A549 (cell line): ENCODE data around the gene NAPSA. TPM values are rescaled to one million over a fixed set of nuclear protein-coding genes. Genes with fewer than 3 reads are reported as not detected.
"Not testable (repeated sequence)": the region's sequence is repeated elsewhere in the genome, so short reads cannot be mapped to it uniquely, and the experiment has no call there.

Experiments
- ATAC-seq, 2 experiments: fragments of 200-7000 bp in 1 of 2; fragments of >200 bp in 1 of 2; cut with Nextera tagmentation in 1 of 2; cut with Tn5 transposase in 1 of 2; 3 replicates each; pipeline versions ENCODE4 v1.8.0 to v1.9.1; 2018 to 2020; ENCODE audit warnings: mild to moderate bottlenecking in 1 of 2, moderate library complexity in 1 of 2
- CTCF ChIA-PET: fragments of 300-600 bp; sonication (Branson Sonifier 250); formaldehyde crosslinking; extraction: SDS; loops from one replicate; lab custom pipeline; 2021; ENCODE audit warnings: antibody characterized with exemption, inconsistent platforms; lab: Yijun Ruan, JAX
- POLR2A ChIA-PET: fragments of 350-600 bp; formaldehyde crosslinking; extraction: SDS; loops from one replicate; lab custom pipeline; 2021; ENCODE audit warnings: antibody characterized with exemption, inconsistent platforms; lab: Yijun Ruan, JAX
- DNase-seq, 2 experiments: peaks; one replicate each; pipeline versions ENCODE4 v3.0.0 to v3.0.0-alpha.2; 2011 to 2016; ENCODE audit warnings: low read depth in 1 of 2, low spot score in 1 of 2
- FAIRE-seq: peaks from 2 replicates; lab custom pipeline; 2011; peaks lifted over from hg19 to GRCh38; lab: Jason Lieb, UNC
- H3K27ac ChIP-seq, 2 experiments: fragments of >200 bp; sonication (Bioruptor Twin); formaldehyde crosslinking; 3 replicates each; pipeline ENCODE4 v1.5.1; 2016 to 2017
- H3K4me1 ChIP-seq: fragments of >200 bp; sonication (Bioruptor Twin); formaldehyde crosslinking; 3 replicates; pipeline ENCODE4 v1.6.1; 2016
- H3K4me2 ChIP-seq: fragments of >200 bp; sonication (Bioruptor Twin); formaldehyde crosslinking; 3 replicates; pipeline ENCODE4 v1.6.1; 2016
- H3K4me3 ChIP-seq: fragments of >200 bp; sonication (Bioruptor Twin); formaldehyde crosslinking; 3 replicates; pipeline ENCODE4 v1.5.1; 2016
- H3K9me3 ChIP-seq: fragments of >200 bp; sonication (Bioruptor Twin); formaldehyde crosslinking; 3 replicates; pipeline ENCODE4 v1.6.1; 2016
- CBX2 ChIP-seq: fragments of 200-600 bp; sonication (generic); IDR thresholded peaks from 2 replicates; pipeline ENCODE4 v1.6.1; 2016; ENCODE audit warnings: low read depth, mild to moderate bottlenecking, borderline replicate concordance
- CBX8 ChIP-seq: fragments of 200-600 bp; sonication (generic); IDR thresholded peaks from 2 replicates; pipeline ENCODE4 v1.6.1; 2016
- CHD2 ChIP-seq: fragments of 150-350 bp; IDR thresholded peaks from 2 replicates; pipeline ENCODE4 v1.6.1; 2014; ENCODE audit warnings: low read length; ENCODE audit not compliant: partially characterized antibody
- EHF ChIP-seq: fragments of 250-450 bp; sonication (Bioruptor Pico); IDR thresholded peaks from 2 replicates; pipeline ENCODE4 v1.5.0; 2020; ENCODE audit warnings: mild to moderate bottlenecking
- HEYL ChIP-seq: fragments of 250-450 bp; sonication (Bioruptor Pico); IDR thresholded peaks from 2 replicates; pipeline ENCODE4 v1.8.0; 2021; ENCODE audit warnings: mild to moderate bottlenecking, moderate library complexity
- HOXB13 ChIP-seq: fragments of 250-450 bp; sonication (Bioruptor Pico); IDR thresholded peaks from 2 replicates; pipeline ENCODE4 v1.5.0; 2020; ENCODE audit warnings: low read depth, mild to moderate bottlenecking, moderate library complexity
- KDM1A ChIP-seq: fragments of 200-600 bp; sonication (generic); IDR thresholded peaks from 2 replicates; pipeline ENCODE4 v1.6.1; 2016; ENCODE audit warnings: low read depth, mild to moderate bottlenecking
- MAX ChIP-seq: IDR thresholded peaks from 2 replicates; pipeline ENCODE4 v1.6.1; 2012
- MYC ChIP-seq: IDR thresholded peaks from 2 replicates; pipeline ENCODE4 v1.6.1; 2012; ENCODE audit warnings: mild to moderate bottlenecking, inconsistent platforms, low read length, improper control_type of control experiment, borderline replicate concordance
- REST ChIP-seq: fragments of 200-600 bp; sonication (generic); IDR thresholded peaks from 2 replicates; pipeline ENCODE4 v1.6.1; 2016; ENCODE audit warnings: antibody characterized with exemption, mild to moderate bottlenecking, moderate library complexity
- RNF2 ChIP-seq: fragments of 200-600 bp; sonication (generic); IDR thresholded peaks from 2 replicates; pipeline ENCODE4 v1.6.1; 2016; ENCODE audit warnings: low read depth, mild to moderate bottlenecking, antibody characterized with exemption, moderate library complexity, borderline replicate concordance
- TP53 ChIP-seq: fragments of 250-450 bp; sonication (Bioruptor Pico); IDR thresholded peaks from 2 replicates; pipeline ENCODE4 v1.5.0; 2021; ENCODE audit warnings: mild to moderate bottlenecking, moderate library complexity
- USF2 ChIP-seq: fragments of 450-650 bp; IDR thresholded peaks from 2 replicates; pipeline ENCODE4 v1.6.1; 2014; ENCODE audit warnings: antibody characterized with exemption
- ZFP36 ChIP-seq: fragments of 450-650 bp; IDR thresholded peaks from 2 replicates; pipeline ENCODE4 v1.6.1; 2014; ENCODE audit warnings: borderline replicate concordance; ENCODE audit not compliant: partially characterized antibody
- ZNF302 ChIP-seq: fragments of 250-450 bp; sonication (Bioruptor Pico); IDR thresholded peaks from 2 replicates; pipeline ENCODE4 v1.9.0; 2021; ENCODE audit warnings: inconsistent platforms, mild to moderate bottlenecking, moderate library complexity
- WGBS: methylation state at CpG from one replicate; pipeline ENCODE4 v1.1.6; 2017; ENCODE audit errors: missing lambda C conversion rate; 5-methylcytosine and 5-hydroxymethylcytosine counted together
- polyA plus RNA-seq, 4 experiments: library from polyadenylated mRNA; depleted of rRNA in 3 of 4; stranded (reverse); fragments of >200 nt; fragmentation: RNase III in 1 of 4; extraction: RNeasy Plus Mini Kit Qiagen cat#74134 plus additional on column Dnase treatment in 1 of 4; gene quantifications; 2 replicates in 3 of 4; 3 replicates in 1 of 4; pipeline ENCODE4 v1.2.3, GENCODE V29; 2011 to 2017

NAPSA gene
- polyA plus RNA-seq, 2 of the 4 experiments (the other 2 are of a cell fraction), result 1.3 to 1.5 TPM

GRCh38 chr19:50392759-50393158 is 27.3 kb upstream of the NAPSA start:
- WGBS, result 82% methylated on average over 5 of the region's 5 CpGs
- no peaks in the 10 kb centered on the region for H3K9me3 ChIP-seq

GRCh38 chr19:50390952-50391351 is 25.5 kb upstream of the NAPSA start:
- FAIRE-seq, H3K4me1 ChIP-seq, ATAC-seq, POLR2A ChIA-PET, CTCF ChIA-PET, H3K9me3 ChIP-seq, H3K4me2 ChIP-seq, H3K4me3 ChIP-seq, DNase-seq, H3K27ac ChIP-seq: not testable (repeated sequence)
- WGBS, result 93% methylated on average over 23 of the region's 23 CpGs

More at GRCh38 chr19:50392759-50393158, 27.3 kb upstream of the NAPSA start:
- DNase-seq, result no peak
- Histone ChIP-seq H3K4me2 (no peak overlapping the region), H3K27ac (no peak overlapping the region), H3K4me3 (no peak overlapping the region), H3K4me1 (no peaks in the 10 kb centered on the region)
- no peak for ATAC-seq
- ChIA-PET CTCF (interaction anchor here (0.9 to 1.7 kb wide), 4 partner anchors 11 to 68 kb away, joined by 3 to 6 read pairs (median 4); no protein-coding TSS in a partner anchor), POLR2A (no interaction called here)
- FAIRE-seq, result no peak
- TF ChIP-seq USF2 (no peak), CBX8 (no peak), RNF2 (no peak), ZNF302 (no peak)

- 92% methylated on average over 3 of the region's 3 CpGs for WGBS
- FAIRE-seq, DNase-seq, H3K27ac ChIP-seq, CTCF ChIA-PET, ATAC-seq, H3K4me2 ChIP-seq, H3K4me1 ChIP-seq, H3K4me3 ChIP-seq, H3K9me3 ChIP-seq: not testable (repeated sequence)
- POLR2A ChIA-PET, result interaction anchor here (0.7 kb wide), 1 partner anchor 36 kb away, joined by 3 read pairs; no protein-coding TSS in a partner anchor
Observed at GRCh38 chr19:50390295-50390694, 24.9 kb upstream of the NAPSA start.

GRCh38 chr19:50387868-50388245 is 22.4 kb upstream of the NAPSA start:
- TF ChIP-seq REST, result no peak
- TF ChIP-seq TP53 (CRISPR knock-in tag), result no peak
- TF ChIP-seq EHF (CRISPR knock-in tag), result no peak
- no peak for TF ChIP-seq CHD2
- TF ChIP-seq CBX2, result no peak
- TF ChIP-seq MYC, result no peak
- no peak for TF ChIP-seq CBX8
- no peak for TF ChIP-seq HOXB13 (CRISPR knock-in tag)
- TF ChIP-seq ZFP36, result no peak
- TF ChIP-seq ZNF302, result no peak
- TF ChIP-seq KDM1A, result no peak
- TF ChIP-seq HEYL, result no peak
- no peak for TF ChIP-seq MAX
- WGBS, result 96% methylated on average over 8 of the region's 8 CpGs
- FAIRE-seq, result no peak
- H3K4me3 ChIP-seq, result no peak overlapping the region
- ChIA-PET POLR2A (no interaction called here), CTCF (interaction anchor here (0.8 to 2.7 kb wide), 4 partner anchors 17 to 92 kb away, joined by 3 to 9 read pairs (median 4); no protein-coding TSS in a partner anchor)
- no peak for ATAC-seq
- no peak overlapping the region for H3K4me2 ChIP-seq
- H3K9me3 ChIP-seq, result no peaks in the 10 kb centered on the region
- DNase-seq, result no peak
- H3K27ac ChIP-seq, result no peak overlapping the region
- H3K4me1 ChIP-seq, result peaks cover 15% of the 10 kb centered on the region
